Measurements from ENCODE around the gene MYO1D.
A peak's percentile ranks its signal among the peaks of the same experiment; 100 is the strongest.
"Not testable (repeated sequence)": the region's sequence is repeated elsewhere in the genome, so short reads cannot be mapped to it uniquely, and the experiment has no call there.

Gene MYO1D

DNA sequence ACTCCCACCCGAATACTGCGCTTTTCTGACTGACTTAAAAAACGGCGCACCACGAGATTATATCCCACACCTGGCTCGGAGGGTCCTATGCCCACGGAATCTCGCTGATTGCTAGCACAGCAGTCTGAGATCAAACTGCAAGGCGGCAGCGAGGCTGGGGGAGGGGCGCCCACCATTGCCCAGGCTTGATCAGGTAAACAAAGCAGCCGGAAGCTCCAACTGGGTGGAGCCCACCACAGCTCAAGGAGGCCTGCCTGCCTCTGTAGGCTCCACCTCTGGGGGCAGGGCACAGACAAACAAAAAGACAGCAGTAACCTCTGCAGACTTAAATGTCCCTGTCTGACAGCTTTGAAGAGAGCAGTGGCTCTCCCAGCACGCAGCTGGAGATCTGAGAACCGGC is 10.5 kb upstream of the MYO1D start:
- not testable (repeated sequence) for DNase-seq

GRCh38 chr17:32886951-32887350 is 10.0 kb upstream of the MYO1D start:
- not testable (repeated sequence) for DNase-seq

- DNase-seq: no peak
These were observed 5.8 kb upstream of the MYO1D start for GRCh38 chr17:32882734-32883133.

DNA sequence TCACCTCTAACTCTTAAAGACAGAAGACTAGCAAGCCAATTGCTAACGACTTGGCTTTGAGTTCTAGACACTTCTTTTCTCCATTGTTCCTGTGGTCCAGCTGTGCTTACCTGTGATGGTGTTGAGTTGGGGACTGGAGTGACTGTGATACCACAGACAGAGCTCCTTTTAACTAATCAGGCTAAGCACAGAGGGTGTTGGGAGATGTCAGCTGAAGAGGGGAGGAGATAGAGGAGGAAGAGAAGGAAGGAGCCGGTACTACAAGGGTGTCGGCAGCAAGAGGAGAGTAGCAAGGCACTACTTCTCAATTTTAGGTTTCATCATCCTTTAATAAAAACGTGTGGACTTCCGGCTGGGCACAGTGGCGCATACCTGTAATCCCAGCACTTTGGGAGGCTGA is 5.1 kb upstream of the MYO1D start:
- DNase-seq: no peak

DNA sequence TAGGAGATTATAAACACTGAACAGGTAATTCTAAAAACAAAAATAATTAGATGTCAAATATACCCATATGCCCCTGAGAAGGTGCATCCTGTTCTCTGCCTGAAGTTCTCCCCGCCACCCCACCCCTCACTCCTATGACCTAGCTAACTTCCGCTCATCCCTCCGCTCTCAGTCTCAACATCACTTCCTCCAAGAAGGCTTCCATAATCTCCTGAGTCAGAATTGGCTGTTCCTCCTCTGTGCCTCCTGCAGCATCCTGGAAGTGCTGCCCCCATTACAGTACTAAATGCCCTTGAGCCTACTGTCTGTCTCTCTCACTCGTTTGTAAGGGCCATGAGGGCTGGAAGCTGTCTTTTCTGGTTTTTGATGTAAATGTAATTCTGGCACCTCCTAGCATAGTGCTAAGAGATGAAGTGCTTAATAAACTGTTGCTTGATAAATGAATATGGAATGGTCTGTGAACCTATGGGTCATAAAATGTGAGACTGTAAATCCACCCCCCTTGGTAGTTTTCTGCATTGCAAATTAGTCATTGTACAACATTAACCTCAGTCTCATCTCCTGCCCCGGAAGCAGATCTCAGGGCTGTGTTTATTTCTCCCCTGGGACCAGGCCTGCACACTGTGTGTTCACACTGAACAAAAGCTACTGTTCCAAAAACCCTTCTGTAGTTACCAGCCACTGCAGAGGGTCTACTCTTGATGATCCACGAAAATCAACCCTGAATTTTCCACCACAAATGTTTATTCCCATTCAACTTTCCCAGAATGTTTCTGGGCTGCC is 3.9 kb upstream of the MYO1D start:
- peak; percentile 13 for DNase-seq

DNA sequence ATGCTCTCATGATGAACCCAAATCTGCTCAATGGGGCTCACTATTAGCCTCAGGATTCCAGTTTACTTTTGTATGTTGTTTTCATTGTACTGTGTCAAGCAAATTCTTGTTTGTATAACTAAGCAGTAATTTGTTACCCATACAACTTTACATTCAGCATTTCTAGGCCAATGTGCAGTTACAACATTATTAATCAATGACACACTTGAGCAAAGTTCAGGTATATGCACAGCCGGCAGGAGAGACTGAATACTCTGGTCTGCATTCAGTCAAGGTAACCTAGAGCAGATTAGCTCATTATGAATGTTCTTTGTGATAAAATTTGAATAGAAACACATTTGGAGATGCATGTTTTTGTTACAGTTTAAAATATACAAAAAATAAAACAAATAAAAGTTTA is 2.2 kb upstream of the MYO1D start:
- no peak for DNase-seq

GRCh38 chr17:32878211-32878610 is 1.3 kb upstream of the MYO1D start:
- DNase-seq: no peak

GRCh38 chr17:32877164-32877764 is 340 bp upstream of the MYO1D start:
- DNase-seq: peak; percentile 46

GRCh38 chr17:32875923-32876416 is 954 bp downstream of the MYO1D start:
- DNase-seq: no peak

- DNase-seq: no peak
These were observed 1.6 kb downstream of the MYO1D start for GRCh38 chr17:32875230-32875917.

DNA sequence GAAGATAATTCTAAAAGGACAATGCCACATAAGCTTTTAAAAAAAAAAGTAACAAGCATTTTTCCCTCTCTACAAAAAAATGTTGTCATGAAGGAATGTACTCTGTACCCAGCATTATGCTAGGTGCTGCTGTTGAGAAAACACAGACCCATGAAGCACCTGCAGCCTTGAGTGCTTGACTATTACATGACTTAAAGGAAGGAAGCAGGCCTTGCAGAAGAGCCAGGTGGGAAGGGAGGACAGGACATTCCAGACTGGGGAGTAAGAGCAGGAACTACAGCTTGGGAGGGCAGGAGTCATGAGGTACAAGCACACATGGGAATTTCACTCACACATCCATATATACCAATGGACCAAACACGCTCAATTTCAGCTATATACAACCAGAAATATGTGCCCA is 3.8 kb downstream of the MYO1D start:
- DNase-seq: no peak

- no peak for DNase-seq
These were observed 5.2 kb downstream of the MYO1D start for GRCh38 chr17:32871746-32872145.

- no peak for DNase-seq
These were observed 6.0 kb downstream of the MYO1D start for GRCh38 chr17:32870969-32871368.

- no peak for DNase-seq
These were observed 6.8 kb downstream of the MYO1D start for GRCh38 chr17:32870027-32870670.

- no peak for DNase-seq
These were observed 7.4 kb downstream of the MYO1D start for GRCh38 chr17:32869345-32870026.

DNA sequence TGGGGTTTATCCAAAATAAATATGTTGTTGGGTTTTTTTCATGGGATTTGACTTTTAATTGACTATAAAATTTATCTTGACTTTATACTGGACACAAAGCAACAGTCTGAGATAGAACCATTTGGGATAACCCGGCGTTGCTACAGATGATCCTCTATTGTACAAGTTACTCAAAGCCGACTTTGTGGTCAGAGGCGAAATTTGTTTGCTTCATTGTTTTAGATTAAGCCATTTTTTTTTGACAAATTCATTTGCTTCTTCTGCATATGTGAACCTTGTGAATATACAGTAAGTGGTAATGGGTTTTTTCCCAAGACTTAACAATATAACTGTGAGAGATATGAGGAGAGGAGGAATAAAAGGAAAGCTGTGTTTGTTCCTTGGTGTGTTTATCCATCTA is 11.8 kb downstream of the MYO1D start:
- no peak for DNase-seq

DNA sequence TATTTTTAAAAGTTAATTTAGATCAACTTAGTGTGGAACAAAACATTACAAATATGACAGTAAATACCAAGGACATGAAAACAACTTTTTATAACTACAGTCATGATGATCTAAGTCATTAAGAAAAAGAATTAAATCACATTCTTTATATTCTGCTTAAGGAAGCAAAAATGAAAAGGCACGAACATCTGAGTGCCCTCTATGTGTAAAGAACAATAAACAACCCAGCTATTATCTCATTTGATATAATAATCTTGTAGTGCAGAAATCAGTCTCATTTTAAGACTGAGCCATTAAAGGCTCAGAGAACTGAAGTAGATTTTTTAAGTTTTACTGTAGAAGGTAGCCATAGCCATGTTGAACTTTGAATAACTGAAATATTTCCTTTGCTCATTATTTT is 13.4 kb downstream of the MYO1D start:
- DNase-seq: peak; percentile 40

DNA sequence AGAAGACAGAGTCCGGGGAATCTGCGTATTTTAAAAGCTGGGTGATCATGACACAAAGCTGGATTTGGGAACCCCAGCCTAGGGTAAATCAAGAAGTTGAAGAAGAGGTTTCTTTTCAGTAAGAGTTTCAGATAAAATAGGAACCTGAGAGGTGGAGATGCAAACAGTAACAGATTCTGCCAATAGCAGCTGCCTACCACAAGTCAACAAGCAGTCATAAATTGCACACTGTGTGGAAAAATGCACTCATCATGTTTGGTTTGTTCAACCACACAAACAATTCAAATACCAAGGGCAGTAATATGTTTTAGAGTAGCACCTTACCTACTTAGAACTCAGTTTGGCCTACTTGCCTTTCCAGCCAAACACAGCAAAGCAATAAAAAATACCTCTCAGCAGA is 14.0 kb downstream of the MYO1D start:
- no peak for DNase-seq

DNA sequence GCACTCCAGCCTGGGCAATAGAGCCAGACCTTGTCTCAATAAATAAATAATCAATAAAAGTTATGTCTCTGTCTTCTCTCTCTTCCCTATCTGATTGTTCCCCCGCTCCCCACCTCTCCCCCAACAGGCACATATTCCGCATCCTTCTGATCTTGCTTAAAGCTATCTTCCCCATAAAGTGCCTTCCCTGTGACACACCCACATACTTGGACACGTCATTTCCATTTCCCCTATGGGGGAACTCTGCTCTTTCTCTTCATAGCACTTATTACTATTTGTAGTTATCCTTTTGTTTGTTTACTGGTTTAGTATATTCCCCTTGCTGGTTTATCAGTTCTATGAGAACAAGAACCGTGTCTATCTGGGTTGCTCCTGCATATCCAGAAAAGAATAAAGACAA is 14.9 kb downstream of the MYO1D start:
- DNase-seq: no peak

DNA sequence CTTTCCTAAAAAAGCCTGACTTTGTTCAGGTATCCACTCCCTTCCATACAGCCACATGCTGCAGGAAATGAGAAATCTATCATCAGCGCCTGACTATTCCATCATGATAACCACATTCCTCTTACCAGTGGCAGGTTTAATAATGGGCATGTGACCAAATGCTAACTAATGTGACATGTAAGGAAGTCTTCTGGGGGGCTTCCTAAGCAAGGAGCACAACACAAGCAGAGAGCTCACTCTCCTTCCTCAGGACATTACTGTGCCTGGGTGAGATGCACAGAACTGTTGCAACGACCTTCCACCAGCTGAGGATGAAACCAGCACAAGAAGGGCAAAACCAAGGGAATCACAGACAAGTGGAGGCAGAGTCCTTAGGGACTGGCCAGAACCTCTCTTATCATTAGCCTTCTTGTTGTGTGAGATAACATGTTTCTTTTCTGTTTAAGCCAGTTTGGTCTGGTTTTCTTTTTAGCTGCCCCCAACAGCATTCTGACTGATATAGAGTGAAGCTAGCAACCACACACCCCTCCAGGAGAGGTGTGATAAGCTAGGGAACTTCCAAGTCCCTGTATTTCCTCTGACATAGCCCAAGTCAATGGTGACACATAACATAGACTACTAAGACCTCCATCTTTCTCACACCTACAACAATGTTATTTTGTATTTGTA is 16.9 kb downstream of the MYO1D start:
- DNase-seq: no peak

GRCh38 chr17:32855620-32856019 is 21.3 kb downstream of the MYO1D start:
- no peak for DNase-seq

DNA sequence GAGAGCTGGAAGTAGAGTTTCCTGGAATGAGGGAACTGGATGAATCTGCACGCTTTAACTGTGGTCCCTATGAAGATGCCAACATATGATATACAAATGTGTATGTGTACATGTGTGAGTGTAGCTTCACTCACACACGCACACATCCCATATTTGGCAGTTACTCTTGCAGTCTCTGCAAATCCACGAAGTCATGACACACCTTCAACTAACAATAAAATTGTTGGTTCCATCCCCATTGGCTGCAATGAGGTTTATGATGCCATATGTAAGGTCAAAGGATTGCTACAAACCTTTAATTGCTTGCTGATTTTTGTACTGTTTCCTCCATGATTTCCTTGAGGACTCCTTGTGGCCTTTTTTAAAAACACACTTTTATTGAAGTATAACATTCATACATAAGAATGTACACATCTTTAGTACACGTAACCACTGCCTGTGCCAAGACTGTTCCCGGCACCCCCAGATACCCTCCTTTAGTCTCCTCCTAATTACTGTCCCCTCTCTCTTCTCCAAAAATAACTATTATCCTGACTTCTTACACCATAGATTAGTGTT is 22.0 kb downstream of the MYO1D start:
- DNase-seq: no peak
